SK-N-SH (cell line): ENCODE data around the gene CELA3B. TPM values are rescaled to one million over a fixed set of nuclear protein-coding genes. Genes with fewer than 3 reads are reported as not detected.
"Not testable (repeated sequence)": the region's sequence is repeated elsewhere in the genome, so short reads cannot be mapped to it uniquely, and the experiment has no call there.

Experiments
- CTCF ChIA-PET: fragments of 300-600, 350-600 bp; formaldehyde crosslinking; extraction: SDS; loops from one replicate; lab custom pipeline; 2021; lab: Yijun Ruan, JAX
- POLR2A ChIA-PET: fragments of 350-600 bp; sonication (Branson Sonifier 250); formaldehyde crosslinking; extraction: SDS; loops from one replicate; lab custom pipeline; 2020; ENCODE audit warnings: antibody characterized with exemption, inconsistent platforms; lab: Yijun Ruan, JAX
- DNase-seq: peaks from one replicate; pipeline ENCODE4 v3.0.0; 2012
- H2AFZ ChIP-seq: fragments of 200-600 bp; sonication (generic); 2 replicates; pipeline ENCODE4 v1.8.1; 2016; ENCODE audit warnings: antibody characterized with exemption, mild to moderate bottlenecking, low read depth
- H3F3A ChIP-seq: fragments of 200-600 bp; sonication (generic); replicated peaks from 2 replicates; pipeline ENCODE3; 2016; ENCODE audit warnings: antibody characterized with exemption, mild to moderate bottlenecking; ENCODE audit not compliant: insufficient read depth
- H3K27ac ChIP-seq, 2 experiments: fragments of 200-500 bp in 1 of 2; fragments of 200-600 bp in 1 of 2; sonication (Bioruptor generic) in 1 of 2; sonication (generic), shearing (Covaris generic) in 1 of 2; 2 replicates each; pipeline versions ENCODE4 v1.5.1 to v1.6.1; 2014 to 2016; ENCODE audit warnings: low read depth in 2 of 2, inconsistent platforms in 1 of 2, low read length in 1 of 2, mild to moderate bottlenecking in 1 of 2, mixed read lengths in 1 of 2
- H3K27me3 ChIP-seq: fragments of 200-600 bp; sonication (generic), shearing (Covaris generic); 2 replicates; pipeline ENCODE4 v1.6.1; 2016; ENCODE audit warnings: mixed run types; ENCODE audit not compliant: insufficient read depth
- H3K36me3 ChIP-seq, 2 experiments: fragments of 200-500 bp in 1 of 2; fragments of 200-600 bp in 1 of 2; sonication (Bioruptor generic) in 1 of 2; sonication (generic) in 1 of 2; replicated peaks in 1 of 2; 2 replicates each; pipeline versions ENCODE3 to v1.5.1; 2014 to 2016; ENCODE audit warnings: low read length in 1 of 2, mild to moderate bottlenecking in 1 of 2; ENCODE audit not compliant: insufficient read depth in 2 of 2, control insufficient read depth in 1 of 2
- H3K4me1 ChIP-seq, 2 experiments: fragments of 200-500 bp in 1 of 2; fragments of 200-600 bp in 1 of 2; sonication (Bioruptor generic) in 1 of 2; sonication (generic), shearing (Covaris generic) in 1 of 2; 2 replicates each; pipeline versions ENCODE4 v1.5.1 to v1.6.1; 2014 to 2016; ENCODE audit warnings: low read depth in 1 of 2, low read length in 1 of 2, mixed run types in 1 of 2; ENCODE audit not compliant: insufficient read depth in 2 of 2, control insufficient read depth in 1 of 2
- H3K4me2 ChIP-seq: fragments of 200-600 bp; sonication (generic), shearing (Covaris generic); 2 replicates; pipeline ENCODE4 v1.6.1; 2017; ENCODE audit warnings: mixed run types
- H3K4me3 ChIP-seq, 2 experiments: fragments of 200-500 bp in 1 of 2; fragments of 200-600 bp in 1 of 2; sonication (Bioruptor generic) in 1 of 2; sonication (generic), shearing (Covaris generic) in 1 of 2; 2 replicates each; pipeline versions ENCODE4 v1.5.1 to v1.8.1; 2014 to 2016; ENCODE audit warnings: low read depth in 2 of 2, inconsistent platforms in 1 of 2, low read length in 1 of 2, mild to moderate bottlenecking in 1 of 2, mixed read lengths in 1 of 2, moderate library complexity in 1 of 2
- H3K79me2 ChIP-seq: fragments of 200-600 bp; sonication (generic); 2 replicates; pipeline ENCODE4 v1.8.1; 2017; ENCODE audit warnings: mild to moderate bottlenecking; ENCODE audit not compliant: insufficient read depth
- H3K9ac ChIP-seq: fragments of 200-600 bp; sonication (generic); 2 replicates; pipeline ENCODE4 v1.6.1; 2017; ENCODE audit warnings: mixed run types
- H3K9me2 ChIP-seq: fragments of 200-600 bp; sonication (generic); 2 replicates; pipeline ENCODE4 v1.6.1; 2017; ENCODE audit warnings: mixed run types
- H3K9me3 ChIP-seq: fragments of 200-600 bp; sonication (generic); 2 replicates; pipeline ENCODE4 v1.6.1; 2017; ENCODE audit warnings: mixed run types, mild to moderate bottlenecking, moderate library complexity
- H4K20me1 ChIP-seq: fragments of 200-600 bp; sonication (generic); 2 replicates; pipeline ENCODE4 v1.6.1; 2017; ENCODE audit warnings: mild to moderate bottlenecking, mixed run types; ENCODE audit not compliant: insufficient read depth
- CHD2 ChIP-seq: fragments of 150-350 bp; IDR thresholded peaks from 2 replicates; pipeline ENCODE4 v1.6.1; 2018; ENCODE audit warnings: low read length; ENCODE audit not compliant: partially characterized antibody
- FOSL2 ChIP-seq: IDR thresholded peaks from 2 replicates; pipeline ENCODE4 v1.4.0; 2012; ENCODE audit warnings: low read depth, mild to moderate bottlenecking, moderate library complexity, borderline replicate concordance
- FOXJ3 ChIP-seq: sonication (generic); formaldehyde crosslinking; IDR thresholded peaks from 2 replicates; pipeline ENCODE4 v1.5.1; 2020; ENCODE audit warnings: mild to moderate bottlenecking, missing genetic modification reagents
- GABPA ChIP-seq: IDR thresholded peaks from 2 replicates; pipeline ENCODE4 v1.4.0; 2012; ENCODE audit warnings: low read depth, mild to moderate bottlenecking
- GATA2 ChIP-seq: sonication (generic); formaldehyde crosslinking; IDR thresholded peaks from 2 replicates; pipeline ENCODE4 v1.5.0; 2020; ENCODE audit warnings: mild to moderate bottlenecking, missing genetic modification reagents
- IRF3 ChIP-seq: fragments of 150-350 bp; IDR thresholded peaks from 2 replicates; pipeline ENCODE4 v1.6.1; 2016; ENCODE audit warnings: mild to moderate bottlenecking, low read depth, low read length
- JUND ChIP-seq: IDR thresholded peaks from 2 replicates; pipeline ENCODE4 v1.4.0; 2012
- POLR2AphosphoS5 ChIP-seq: IDR thresholded peaks from 2 replicates; pipeline ENCODE4 v1.6.1; 2012; ENCODE audit warnings: low read depth, low read length
- RAD21 ChIP-seq: IDR thresholded peaks from 2 replicates; pipeline ENCODE4 v1.6.1; 2012; ENCODE audit warnings: mild to moderate bottlenecking, low read length
- RFX5 ChIP-seq: IDR thresholded peaks from 2 replicates; pipeline ENCODE4 v1.6.1; 2012; ENCODE audit warnings: mild to moderate bottlenecking, improper control_type of control experiment, low read length
- SIN3A ChIP-seq: IDR thresholded peaks from 2 replicates; pipeline ENCODE4 v1.6.1; 2012; ENCODE audit warnings: low read depth, mild to moderate bottlenecking, low read length, moderate library complexity, borderline replicate concordance
- TAF1 ChIP-seq: IDR thresholded peaks from 2 replicates; pipeline ENCODE4 v1.6.1; 2012; ENCODE audit warnings: low read depth, mild to moderate bottlenecking, low read length, moderate library complexity, borderline replicate concordance
- TCF12 ChIP-seq: IDR thresholded peaks from 2 replicates; pipeline ENCODE4 v1.4.0; 2012
- TEAD4 ChIP-seq: IDR thresholded peaks from 2 replicates; pipeline ENCODE4 v1.4.0; 2012; ENCODE audit warnings: mild to moderate bottlenecking, borderline replicate concordance; ENCODE audit not compliant: insufficient read depth
- USF1 ChIP-seq: IDR thresholded peaks from 2 replicates; pipeline ENCODE4 v1.4.0; 2012; ENCODE audit warnings: low read depth, borderline replicate concordance
- USF2 ChIP-seq: fragments of 150-350 bp; IDR thresholded peaks from 2 replicates; pipeline ENCODE4 v1.6.1; 2017; ENCODE audit warnings: antibody characterized with exemption, low read length, low read depth, borderline replicate concordance
- YY1 ChIP-seq: IDR thresholded peaks from 2 replicates; pipeline ENCODE4 v1.4.0; 2012; ENCODE audit warnings: low read depth, mild to moderate bottlenecking
- WGBS: methylation state at CpG from one replicate; pipeline ENCODE4 v1.1.6; 2017; ENCODE audit warnings: low lambda C conversion rate; 5-methylcytosine and 5-hydroxymethylcytosine counted together
- polyA plus RNA-seq, 3 experiments: library from polyadenylated mRNA; depleted of rRNA; stranded (reverse); fragments of >200 nt; gene quantifications; 2 replicates each; pipeline ENCODE4 v1.2.3, GENCODE V29; 2012

Gene CELA3B
- polyA plus RNA-seq (2012; rRNA removed) = not detected in 2 replicates
- not detected in 2 replicates for polyA plus RNA-seq (2012; cell fraction: cytosol; rRNA removed)
- polyA plus RNA-seq (2012; cell fraction: nucleus; rRNA removed) = not detected in 2 replicates

GRCh38 chr1:21976703-21977239 is at the start of gene CELA3B:
Gene CELA3B, plus strand, starts transcription at chr1:21977022. Its CDS starts 18 bp downstream, at chr1:21977040.
- H3K4me2 ChIP-seq, CTCF ChIA-PET, H3K79me2 ChIP-seq, H3K36me3 ChIP-seq, H3K27me3 ChIP-seq, H3F3A ChIP-seq, POLR2A ChIA-PET, H3K4me3 ChIP-seq, H2AFZ ChIP-seq, H3K9me2 ChIP-seq, H4K20me1 ChIP-seq, H3K4me1 ChIP-seq, H3K27ac ChIP-seq, DNase-seq, H3K9me3 ChIP-seq, H3K9ac ChIP-seq: not testable (repeated sequence)
- 76% methylated on average over 9 of the region's 9 CpGs for WGBS

GRCh38 chr1:21927533-21928237 is 49.1 kb upstream of the CELA3B start:
- Histone ChIP-seq H3F3A (peaks cover 11% of the 10 kb centered on the region), H3K4me2 (peak overlapping the region; percentile 55; the same call in 1 of the 2 replicates), H4K20me1 (no peaks in the 10 kb centered on the region), H3K4me1 (peaks cover 5 to 34% of the 10 kb centered on the region in 2 experiments; a peak in 3 of 4 replicates), H3K27ac (peak overlapping the region in 1 of 2 experiments; percentile 72; a peak in 2 of 4 replicates), H3K4me3 (no peak overlapping the region), H3K79me2 (peaks cover 88% of the 10 kb centered on the region), H2AFZ (no peak overlapping the region), H3K9ac (peak overlapping the region; percentile 44), H3K27me3 (no peaks in the 10 kb centered on the region), H3K9me2 (no peaks in the 10 kb centered on the region), H3K9me3 (no peaks in the 10 kb centered on the region), H3K36me3 (no peaks in the 10 kb centered on the region)
- no peak for DNase-seq
- TF ChIP-seq JUND = no peak
- no peak for TF ChIP-seq CHD2
- TF ChIP-seq GABPA = no peak
- TF ChIP-seq USF2 = no peak
- TF ChIP-seq USF1 = no peak
- no peak for TF ChIP-seq RAD21
- TF ChIP-seq YY1 = no peak
- no peak for TF ChIP-seq TEAD4
- no peak for TF ChIP-seq SIN3A
- TF ChIP-seq POLR2AphosphoS5 = no peak
- no peak for TF ChIP-seq IRF3
- no peak for TF ChIP-seq RFX5
- no peak for TF ChIP-seq TCF12
- no peak for TF ChIP-seq GATA2 (CRISPR knock-in tag)
- no peak for TF ChIP-seq FOXJ3
- TF ChIP-seq TAF1 = no peak
- no peak for TF ChIP-seq FOSL2
- ChIA-PET CTCF (interaction anchor here (1.2 kb wide), 1 partner anchor 18 kb away, joined by 3 read pairs; no protein-coding TSS in a partner anchor), POLR2A (no interaction called here)
- WGBS = 84% methylated on average over 10 of the region's 12 CpGs
